Body of pancreas (tissue), 4 donors: ENCODE measurements around the gene GABRG3.

Source experiments
- CTCF ChIP-seq, 7 experiments: fragments of 450-650 bp in 4 of 7; fragments of 200-600 bp in 3 of 7; sonication (generic) in 3 of 7; IDR thresholded peaks; one replicate each; pipeline ENCODE4 v1.5.1; 2016 to 2019; ENCODE audit warnings: antibody characterized with exemption in 7 of 7
- POLR2A ChIP-seq, 3 donors: fragments of 450-650 bp; IDR thresholded peaks; one replicate each; pipeline ENCODE4 v1.6.1; 2016; ENCODE audit warnings: antibody characterized with exemption in 3 of 3, mild to moderate bottlenecking in 2 of 3

- no peak for TF ChIP-seq CTCF (IDR thresholded peaks at IDR 0.05)
- no peak for TF ChIP-seq POLR2A (IDR thresholded peaks at IDR 0.05)
These were observed 106.8 kb downstream of the GABRG3 start for GRCh38 chr15:27077790-27078189.
